CD14-positive monocyte (primary cell): ENCODE results near the gene ANKRD27. TPM values are rescaled to one million over a fixed set of nuclear protein-coding genes. Genes with fewer than 3 reads are reported as not detected.

Source experiments
- DNase-seq, 3 donors: peaks; one replicate each; pipeline ENCODE4 v3.0.0-alpha.2; 2011 to 2022
- H2AFZ ChIP-seq: 2 replicates; pipeline ENCODE4 v1.6.0; 2012; ENCODE audit warnings: mild to moderate bottlenecking, low read depth, low read length, inconsistent platforms; ENCODE audit not compliant: insufficient read depth, poor library complexity, severe bottlenecking
- H3K27ac ChIP-seq, 2 donors: 1 replicate in 1 of 2; 2 replicates in 1 of 2; pipeline ENCODE4 v1.5.1; 2012 to 2013; ENCODE audit warnings: low read length in 2 of 2, control low read depth in 1 of 2, inconsistent platforms in 1 of 2, low read depth in 1 of 2, mild to moderate bottlenecking in 1 of 2
- H3K27me3 ChIP-seq, 2 donors: one replicate each; pipeline versions ENCODE4 v1.6.0 to v1.6.1; 2011 to 2013; ENCODE audit warnings: low read length in 2 of 2; ENCODE audit not compliant: control insufficient read depth in 2 of 2, insufficient read depth in 2 of 2
- H3K36me3 ChIP-seq, 2 donors: replicated peaks in 1 of 2; 1 replicate in 1 of 2; 2 replicates in 1 of 2; pipeline versions ENCODE4 v1.5.1 to v1.6.1; 2012 to 2013; ENCODE audit warnings: low read length in 2 of 2, control low read depth in 1 of 2, inconsistent platforms in 1 of 2, mild to moderate bottlenecking in 1 of 2; ENCODE audit not compliant: insufficient read depth in 2 of 2, control insufficient read depth in 1 of 2
- H3K4me1 ChIP-seq, 2 donors: 1 replicate in 1 of 2; 2 replicates in 1 of 2; pipeline versions ENCODE4 v1.5.1 to v1.6.1; 2012 to 2013; ENCODE audit warnings: low read length in 2 of 2, control low read depth in 1 of 2, inconsistent platforms in 1 of 2, mild to moderate bottlenecking in 1 of 2, moderate library complexity in 1 of 2; ENCODE audit not compliant: insufficient read depth in 2 of 2, control insufficient read depth in 1 of 2
- H3K4me2 ChIP-seq: replicated peaks from 2 replicates; pipeline ENCODE3; 2012; ENCODE audit warnings: low read length, moderate library complexity, mild to moderate bottlenecking; ENCODE audit not compliant: poor library complexity, severe bottlenecking; ENCODE audit errors: extremely low read depth
- H3K4me3 ChIP-seq, 3 experiments: fragments of 200-600 bp in 1 of 3; sonication (generic) in 1 of 3; replicated peaks in 1 of 3; 1 replicate in 2 of 3; 2 replicates in 1 of 3; pipeline ENCODE4 v1.5.1; 2011 to 2013; ENCODE audit warnings: low read length in 3 of 3, mild to moderate bottlenecking in 3 of 3, control low read depth in 2 of 3, low read depth in 2 of 3, inconsistent platforms in 1 of 3, moderate library complexity in 1 of 3
- H3K79me2 ChIP-seq: 2 replicates; pipeline ENCODE4 v1.6.0; 2012; ENCODE audit warnings: mild to moderate bottlenecking, control low read depth, inconsistent platforms, low read length, moderate library complexity; ENCODE audit not compliant: insufficient read depth
- H3K9ac ChIP-seq: 2 replicates; pipeline ENCODE4 v1.6.0; 2017; ENCODE audit warnings: low read length, mild to moderate bottlenecking; ENCODE audit not compliant: insufficient read depth, poor library complexity, severe bottlenecking
- H3K9me3 ChIP-seq, 2 donors: replicated peaks in 1 of 2; 1 replicate in 1 of 2; 2 replicates in 1 of 2; pipeline versions ENCODE4 v1.5.1 to v1.6.1; 2012 to 2013; ENCODE audit warnings: low read length in 2 of 2, control low read depth in 1 of 2; ENCODE audit not compliant: control insufficient read depth in 1 of 2, insufficient read depth in 1 of 2
- H4K20me1 ChIP-seq: 2 replicates; pipeline ENCODE4 v1.6.0; 2012; ENCODE audit warnings: mild to moderate bottlenecking, low read length, control low read depth, moderate library complexity; ENCODE audit not compliant: insufficient read depth
- H3K27ac Mint-ChIP-seq, 7 donors: one replicate each; pipeline ENCODE4 v1.8.0; 2020; ENCODE audit warnings: mild to moderate bottlenecking in 7 of 7, mixed read lengths in 7 of 7, moderate library complexity in 6 of 7, inconsistent platforms in 2 of 7
- H3K27me3 Mint-ChIP-seq, 3 donors: one replicate each; pipeline ENCODE4 v1.8.0; 2021 to 2022; ENCODE audit warnings: low read depth in 3 of 3, mild to moderate bottlenecking in 3 of 3, mixed read lengths in 3 of 3, moderate library complexity in 3 of 3, inconsistent platforms in 1 of 3
- H3K36me3 Mint-ChIP-seq, 2 donors: one replicate each; pipeline ENCODE4 v1.8.0; 2020; ENCODE audit warnings: mixed read lengths in 2 of 2, inconsistent platforms in 1 of 2, mild to moderate bottlenecking in 1 of 2
- H3K4me1 Mint-ChIP-seq: one replicate; pipeline ENCODE4 v1.8.0; 2020; ENCODE audit warnings: mild to moderate bottlenecking, mixed read lengths
- H3K4me3 Mint-ChIP-seq, 2 donors: one replicate each; pipeline ENCODE4 v1.8.0; 2020; ENCODE audit warnings: mild to moderate bottlenecking in 2 of 2, mixed read lengths in 2 of 2, moderate library complexity in 1 of 2
- H3K9me3 Mint-ChIP-seq, 7 donors: one replicate each; pipeline ENCODE4 v1.8.0; 2020 to 2022; ENCODE audit warnings: mixed read lengths in 7 of 7, mild to moderate bottlenecking in 6 of 7, moderate library complexity in 6 of 7, inconsistent platforms in 2 of 7
- CTCF ChIP-seq: fragments of 200-600 bp; IDR thresholded peaks from one replicate; pipeline ENCODE4 v1.8.0; 2022; ENCODE audit warnings: antibody characterized with exemption, mild to moderate bottlenecking
- WGBS: methylation state at CpG from one replicate; pipeline ENCODE4 v1.1.5; 2013; ENCODE audit warnings: missing lambda C conversion rate; ENCODE audit not compliant: insufficient coverage; 5-methylcytosine and 5-hydroxymethylcytosine counted together
- intact Hi-C, 2 donors: fragments of 100-400 bp; cut with micrococcal nuclease; formaldehyde crosslinking; loops; one replicate each; pipeline versions ENCODE4 v1.15.0 to v1.15.1; 2023
- polyA plus RNA-seq, 3 donors: library from polyadenylated mRNA; depleted of rRNA in 1 of 3; unstranded in 2 of 3; stranded (reverse) in 1 of 3; fragments of 300-500 nt in 2 of 3; fragments of >200 nt in 1 of 3; fragmentation: Illumina TruSeq in 2 of 3; gene quantifications; 1 replicate in 2 of 3; 2 replicates in 1 of 3; pipeline ENCODE4 v1.2.3, GENCODE V29; 2012 to 2021

ANKRD27 gene
- polyA plus RNA-seq, 3 donors, result 8.7 to 17.5 (median 14.5) TPM

- WGBS, result 46% methylated on average over 6 of the region's 8 CpGs
- intact Hi-C loops, result no loop called here
- Histone ChIP-seq H3K4me3 (no peak overlapping the region), H4K20me1 (no peaks in the 10 kb centered on the region), H3K4me2 (no peak overlapping the region), H3K27me3 (no peaks in the 10 kb centered on the region), H3K36me3 (peaks cover 60 to 67% of the 10 kb centered on the region in 2 donors), H3K27ac (no peak overlapping the region), H3K4me1 (no peaks in the 10 kb centered on the region), H2AFZ (no peak overlapping the region), H3K9me3 (no peaks in the 10 kb centered on the region), H3K79me2 (no peaks in the 10 kb centered on the region), H3K9ac (no peak overlapping the region)
- no peak for TF ChIP-seq CTCF
- H3K27me3 Mint-ChIP-seq, result peaks cover 0 to 1% (median 0%) of the 10 kb centered on the region in 3 donors
- no peaks in the 10 kb centered on the region for H3K9me3 Mint-ChIP-seq
- H3K4me1 Mint-ChIP-seq, result peaks cover 4% of the 10 kb centered on the region
- H3K27ac Mint-ChIP-seq, result peak overlapping the region in 1 of 7 donors; percentile 12
- DNase-seq, result no peak
- H3K4me3 Mint-ChIP-seq, result no peak overlapping the region
- peaks cover 58 to 67% of the 10 kb centered on the region in 2 donors for H3K36me3 Mint-ChIP-seq
Observed at GRCh38 chr19:32651729-32652140, 23.2 kb downstream of the ANKRD27 start.

GRCh38 chr19:32650671-32651070 lies 24.3 kb downstream of the ANKRD27 start:
- Mint-ChIP-seq H3K4me1 (peaks cover 4% of the 10 kb centered on the region), H3K27me3 (peaks cover 0 to 5% (median 0%) of the 10 kb centered on the region in 3 donors), H3K27ac (no peak overlapping the region), H3K36me3 (peaks cover 58 to 67% of the 10 kb centered on the region in 2 donors), H3K9me3 (no peaks in the 10 kb centered on the region), H3K4me3 (no peak overlapping the region)
- Histone ChIP-seq H3K27ac (no peak overlapping the region), H4K20me1 (no peaks in the 10 kb centered on the region), H3K36me3 (peaks cover 57 to 66% of the 10 kb centered on the region in 2 donors), H3K27me3 (no peaks in the 10 kb centered on the region), H3K4me3 (no peak overlapping the region), H3K4me2 (no peak overlapping the region), H3K9me3 (no peaks in the 10 kb centered on the region), H3K9ac (no peak overlapping the region), H3K79me2 (no peaks in the 10 kb centered on the region), H2AFZ (no peak overlapping the region), H3K4me1 (no peaks in the 10 kb centered on the region)
- intact Hi-C loops, result no loop called here
- 29% methylated on average over 1 of the region's 5 CpGs for WGBS
- no peak for DNase-seq
- TF ChIP-seq CTCF, result no peak
